ENCODE results near the gene CCDC69. TPM values are rescaled to one million over a fixed set of nuclear protein-coding genes. Genes with fewer than 3 reads are reported as not detected.
A peak's percentile ranks its signal among the peaks of the same experiment; 100 is the strongest.
"Not testable (repeated sequence)": the region's sequence is repeated elsewhere in the genome, so short reads cannot be mapped to it uniquely, and the experiment has no call there.

Gene CCDC69
- total RNA-seq, 1 experiment from 2014 or later = not detected

DNA sequence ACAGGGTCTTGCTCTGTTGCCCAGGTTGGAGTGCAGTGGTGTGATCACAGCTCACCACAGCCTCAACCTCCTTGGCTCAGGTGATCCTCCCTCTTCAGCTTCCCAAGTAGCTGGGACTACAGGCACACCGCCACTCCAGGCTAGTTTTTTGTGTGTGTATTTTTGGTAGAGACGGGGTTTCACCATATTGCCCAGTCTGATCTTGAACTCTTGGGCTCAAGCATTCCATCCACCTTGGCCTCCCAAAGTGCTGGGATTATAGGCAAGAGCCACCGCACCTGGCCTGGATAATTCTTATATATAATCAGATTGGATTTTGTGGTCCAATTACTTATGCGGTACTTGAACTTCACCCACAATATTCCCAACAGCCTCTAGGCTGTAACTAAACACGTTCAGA, 19.8 kb downstream of the CCDC69 start:
- DNase-seq (ENCODE audit: low read depth) = no peak
- in situ Hi-C loops (cut with HindIII; ENCODE audit: low pct_unique_long_range_greater_than_20kb, low sequenced_read_pairs) = no loop called here

DNA sequence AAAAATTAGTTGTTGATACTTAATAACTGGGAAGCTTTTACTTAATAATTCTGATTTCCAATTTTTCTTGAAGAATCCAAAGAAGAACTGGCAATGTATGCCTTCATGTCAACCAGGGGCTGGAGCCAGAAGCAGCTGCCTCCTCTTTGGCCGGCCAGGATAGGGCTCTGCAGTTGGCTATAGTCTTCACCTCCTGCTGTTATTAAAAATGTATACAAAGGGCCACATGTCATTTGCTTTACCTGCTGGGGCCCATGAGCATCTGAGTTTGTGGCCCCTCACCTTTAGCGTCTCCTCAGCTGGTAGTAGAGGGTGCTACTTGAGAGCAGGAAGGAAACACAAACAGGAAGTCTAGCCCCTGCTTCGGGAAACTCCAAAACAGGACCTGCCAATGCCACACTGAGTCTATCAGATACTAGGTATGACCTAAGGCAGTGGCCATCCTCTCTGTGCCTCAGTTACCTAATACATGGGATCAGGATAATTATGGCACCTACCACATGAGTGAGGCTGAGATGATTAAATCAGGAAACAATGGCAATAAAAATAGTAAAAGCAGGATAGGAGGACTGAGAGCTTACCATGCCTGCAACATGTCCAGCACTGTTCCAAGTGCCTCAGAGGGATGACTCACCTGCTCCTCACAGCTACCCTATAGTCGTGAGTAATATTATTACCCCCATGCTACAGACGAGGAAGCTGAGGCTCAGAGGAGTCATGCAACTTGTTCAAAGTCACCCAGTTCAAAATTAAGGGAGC, 21.3 kb downstream of the CCDC69 start:
- in situ Hi-C loops (cut with HindIII; ENCODE audit: low pct_unique_long_range_greater_than_20kb, low sequenced_read_pairs) = no loop called here
- DNase-seq (ENCODE audit: low read depth) = peak; percentile 6

DNA sequence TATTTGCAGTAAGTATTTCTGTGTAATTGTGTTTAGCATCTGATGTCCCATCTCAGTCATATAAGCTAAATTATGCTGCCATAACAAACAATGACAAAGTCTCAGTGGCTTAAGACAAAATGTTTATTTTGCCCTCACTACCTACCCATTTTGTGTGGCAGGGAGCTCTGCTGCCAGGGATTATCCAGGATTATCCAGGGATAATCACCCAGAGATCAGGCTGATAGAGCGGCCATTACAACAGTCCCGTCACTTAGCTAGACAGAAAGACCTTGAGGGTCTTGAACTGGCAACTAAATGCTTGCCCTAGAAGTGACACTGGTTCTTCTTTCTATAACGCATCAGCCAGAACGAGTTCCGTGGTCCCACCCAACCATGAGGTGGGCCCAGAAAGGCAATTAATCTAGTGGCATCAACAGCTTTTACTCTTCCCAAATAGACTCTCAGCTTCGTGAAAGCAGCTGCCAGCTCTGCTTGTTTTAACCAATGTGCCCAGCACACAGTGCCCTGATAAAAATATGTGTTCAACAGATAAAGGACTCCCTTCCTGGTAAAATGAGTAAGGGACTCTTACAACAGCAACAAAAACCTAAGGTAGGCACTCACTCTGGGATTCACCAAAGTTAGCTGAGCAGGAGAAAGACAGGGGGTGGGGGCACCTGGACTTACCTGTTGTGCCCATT, 22.8 kb downstream of the CCDC69 start:
- in situ Hi-C loops (cut with HindIII; ENCODE audit: low pct_unique_long_range_greater_than_20kb, low sequenced_read_pairs) = no loop called here
- DNase-seq (ENCODE audit: low read depth) = no peak

DNA sequence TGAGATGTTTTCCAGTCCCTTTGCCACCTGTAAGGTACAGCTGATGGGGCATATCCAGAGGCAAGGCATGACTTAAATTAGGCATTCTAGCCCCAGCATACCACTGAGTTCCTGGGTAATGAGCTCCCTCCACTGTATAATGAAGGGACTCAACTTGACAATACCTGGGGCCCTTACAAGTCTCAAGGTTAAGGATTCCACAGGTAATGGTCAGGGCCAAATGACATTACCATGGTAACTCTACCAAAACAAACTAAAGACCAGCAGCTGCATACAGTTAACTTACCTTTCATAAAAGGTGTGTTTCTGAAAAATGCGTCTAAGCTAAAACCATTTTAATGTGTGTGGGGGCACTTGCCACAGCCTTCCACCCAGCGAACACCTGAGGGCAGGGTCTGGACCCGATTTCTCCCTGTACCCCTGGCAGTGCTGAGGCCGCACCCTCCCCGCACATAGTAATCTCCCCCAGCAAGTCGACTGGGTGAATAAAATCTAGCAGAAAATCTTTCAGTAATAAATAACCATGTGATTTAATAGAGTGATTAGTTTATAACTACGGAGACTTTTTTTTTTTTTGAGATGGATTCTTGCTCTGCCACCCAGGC, 24.2 kb downstream of the CCDC69 start:
- DNase-seq (ENCODE audit: low read depth) = no peak
- in situ Hi-C loops (cut with HindIII; ENCODE audit: low pct_unique_long_range_greater_than_20kb, low sequenced_read_pairs) = no loop called here

DNA sequence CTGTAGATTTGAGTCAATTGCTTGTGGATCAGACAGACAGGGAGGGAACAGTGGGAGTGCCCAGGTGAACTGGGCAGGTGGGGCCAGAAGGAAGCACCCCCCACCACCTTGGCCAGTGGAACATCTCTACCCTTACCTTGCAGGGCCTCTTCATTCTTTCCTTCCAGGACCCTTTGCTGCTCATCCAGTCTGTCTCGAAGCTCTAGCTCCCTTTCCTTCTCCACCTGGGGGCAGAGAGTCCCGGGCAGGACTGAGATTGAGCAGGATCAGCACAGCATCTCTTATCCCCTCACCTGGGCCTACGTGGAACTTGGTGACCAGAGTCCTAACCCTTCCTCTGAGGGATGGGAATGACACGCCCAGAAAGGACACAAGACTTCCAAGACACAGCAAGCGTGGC, 25.0 kb downstream of the CCDC69 start:
- in situ Hi-C loops (cut with HindIII; ENCODE audit: low pct_unique_long_range_greater_than_20kb, low sequenced_read_pairs) = no loop called here
- no peak for DNase-seq (ENCODE audit: low read depth)

DNA sequence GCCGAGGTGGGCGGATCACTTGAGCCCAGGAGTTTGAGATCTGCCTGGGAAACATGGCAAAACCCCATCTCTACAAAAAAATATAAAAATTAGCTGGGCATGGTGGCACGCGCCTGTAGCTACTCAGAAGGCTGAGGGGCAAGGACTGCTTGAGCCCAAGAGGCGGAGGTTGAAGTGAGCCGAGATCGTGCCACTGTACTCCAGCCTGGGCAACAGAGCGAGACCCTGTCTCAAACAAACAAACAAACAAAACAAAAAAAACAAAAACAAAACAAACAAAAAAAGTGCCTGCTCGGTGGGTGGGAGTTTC, 26.6 kb downstream of the CCDC69 start:
- in situ Hi-C loops (cut with HindIII; ENCODE audit: low pct_unique_long_range_greater_than_20kb, low sequenced_read_pairs); DNase-seq (ENCODE audit: low read depth): not testable (repeated sequence)

DNA sequence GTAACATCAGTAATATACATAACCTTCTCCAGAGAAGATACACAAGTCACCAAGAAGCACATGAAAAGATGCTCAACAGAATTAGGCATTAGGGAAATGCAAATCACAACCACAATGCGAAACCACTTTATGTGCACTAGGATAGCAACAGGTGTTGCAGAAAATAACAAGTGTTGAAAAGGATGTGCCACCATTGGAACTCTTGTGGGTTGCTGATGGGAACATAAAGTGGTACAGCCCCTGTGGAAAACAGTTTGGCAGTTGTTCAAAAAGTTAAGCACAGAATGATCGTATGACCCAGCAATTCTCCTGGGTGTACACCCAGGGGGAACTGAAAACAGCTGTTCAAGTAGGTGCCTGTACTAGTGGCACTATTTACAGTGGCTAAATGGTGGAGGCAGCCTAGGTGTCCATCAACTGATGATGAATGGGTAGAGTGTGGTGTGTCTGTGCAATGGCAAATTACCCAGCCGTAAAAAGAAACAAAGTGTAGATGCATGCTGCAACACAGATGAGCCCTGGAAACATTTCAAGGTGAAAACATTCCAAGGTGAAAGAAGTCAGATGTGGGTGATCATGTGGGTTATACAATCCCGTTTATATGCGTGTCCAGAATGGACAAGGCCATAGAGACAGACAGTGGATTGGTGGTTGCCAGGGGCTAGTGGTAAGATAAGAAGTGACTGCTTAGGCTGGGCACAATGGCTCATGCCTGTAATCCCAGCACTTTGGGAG, 27.2 kb downstream of the CCDC69 start:
- in situ Hi-C loops (cut with HindIII; ENCODE audit: low pct_unique_long_range_greater_than_20kb, low sequenced_read_pairs) = no loop called here
- no peak for DNase-seq (ENCODE audit: low read depth)

DNA sequence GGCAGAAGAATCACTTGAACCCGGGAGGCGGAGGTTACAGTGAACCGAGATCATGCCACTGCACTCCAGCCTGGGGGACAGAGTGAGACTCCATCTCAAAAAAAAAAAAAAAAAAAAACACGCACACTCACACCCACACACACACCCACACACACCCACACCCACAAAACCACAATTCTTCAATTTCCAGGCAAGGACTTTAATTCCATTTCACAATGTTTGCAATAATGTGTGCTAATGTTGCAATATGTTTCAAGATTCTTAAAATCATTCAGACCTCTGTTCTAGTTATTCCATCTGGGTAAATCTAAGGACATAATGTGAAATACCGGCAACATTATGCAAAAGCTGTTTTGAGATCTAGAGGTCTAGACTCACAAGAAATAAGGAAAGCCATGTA, 28.3 kb downstream of the CCDC69 start:
- DNase-seq (ENCODE audit: low read depth) = no peak
- in situ Hi-C loops (cut with HindIII; ENCODE audit: low pct_unique_long_range_greater_than_20kb, low sequenced_read_pairs) = no loop called here

DNA sequence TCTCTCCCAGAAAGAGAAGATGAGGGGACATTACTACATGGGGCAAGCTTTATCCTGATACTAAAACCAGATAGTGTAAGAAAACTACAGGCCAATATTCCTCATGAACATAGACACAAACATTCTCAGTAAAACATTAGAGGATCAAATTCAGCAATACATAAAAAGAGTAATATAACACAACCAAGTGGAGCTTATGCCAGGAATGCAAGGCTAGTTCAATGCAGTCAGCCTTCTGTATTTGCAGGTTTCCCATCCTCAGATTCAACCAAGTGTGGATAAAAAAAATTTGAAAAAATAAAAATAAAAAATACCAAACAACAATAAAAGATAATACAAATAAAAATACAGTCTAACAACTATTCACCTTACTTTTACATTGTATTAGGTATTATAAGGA, 31.3 kb downstream of the CCDC69 start:
- DNase-seq (ENCODE audit: low read depth) = no peak
- in situ Hi-C loops (cut with HindIII; ENCODE audit: low pct_unique_long_range_greater_than_20kb, low sequenced_read_pairs) = no loop called here

DNA sequence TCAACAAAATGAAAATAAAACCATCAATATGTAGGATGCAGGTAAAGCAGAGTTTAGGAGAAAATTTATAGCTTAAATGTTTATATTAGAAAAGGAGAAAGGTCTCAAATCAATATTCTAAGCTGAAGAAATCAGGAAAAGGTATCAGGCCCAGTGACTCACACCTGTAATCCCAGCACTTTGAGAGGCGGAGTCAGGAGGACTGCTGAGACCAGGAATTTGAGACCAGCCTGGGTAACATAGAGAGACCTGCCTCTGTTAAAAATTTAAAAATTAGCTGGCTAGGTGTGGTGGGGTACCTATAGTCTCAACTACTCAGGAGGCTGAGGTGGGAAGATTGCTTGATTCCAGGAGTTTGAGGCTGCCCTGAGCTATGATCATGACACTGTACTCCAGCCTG, 32.2 kb downstream of the CCDC69 start:
- in situ Hi-C loops (cut with HindIII; ENCODE audit: low pct_unique_long_range_greater_than_20kb, low sequenced_read_pairs) = no loop called here
- no peak for DNase-seq (ENCODE audit: low read depth)

DNA sequence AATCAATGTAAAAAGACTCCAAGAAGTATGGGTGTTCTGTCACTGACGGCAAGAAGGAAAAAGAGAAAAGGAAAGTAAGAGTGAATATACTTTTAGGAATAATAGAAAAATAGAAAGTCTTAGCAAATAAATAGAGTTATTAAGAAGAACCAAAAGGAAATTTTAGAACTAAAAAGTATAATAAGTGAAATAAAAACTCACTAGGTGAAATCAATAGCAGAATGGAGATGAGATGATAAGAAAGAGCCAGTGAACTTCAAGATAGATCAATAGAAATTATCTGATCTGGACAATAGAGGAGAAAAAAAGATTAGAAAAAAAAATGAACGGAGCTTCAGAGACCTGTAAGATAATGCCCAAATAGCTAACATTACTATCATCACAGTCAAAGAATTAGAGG, 34.7 kb downstream of the CCDC69 start:
- no peak for DNase-seq (ENCODE audit: low read depth)
- in situ Hi-C loops (cut with HindIII; ENCODE audit: low pct_unique_long_range_greater_than_20kb, low sequenced_read_pairs) = no loop called here

DNA sequence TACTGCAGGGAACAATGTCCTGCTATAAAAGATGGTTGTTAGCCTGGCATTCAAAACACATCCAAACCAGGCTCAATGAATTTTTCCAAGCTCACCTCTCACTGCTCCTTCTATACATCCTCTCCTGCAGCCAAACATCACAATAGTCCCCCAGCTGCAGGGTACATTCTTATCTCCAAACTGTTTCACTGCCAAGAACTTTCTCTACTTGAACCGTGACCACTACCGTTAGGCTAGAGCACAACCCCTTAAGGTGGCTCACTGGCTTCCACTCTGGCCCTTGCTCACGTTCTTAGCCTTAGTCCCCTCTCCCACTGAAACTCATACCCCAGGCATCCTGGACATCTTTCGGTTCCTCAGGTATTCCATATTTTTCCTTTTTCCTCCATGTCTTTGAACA, 37.4 kb downstream of the CCDC69 start:
- in situ Hi-C loops (cut with HindIII; ENCODE audit: low pct_unique_long_range_greater_than_20kb, low sequenced_read_pairs) = no loop called here
- DNase-seq (ENCODE audit: low read depth) = no peak

DNA sequence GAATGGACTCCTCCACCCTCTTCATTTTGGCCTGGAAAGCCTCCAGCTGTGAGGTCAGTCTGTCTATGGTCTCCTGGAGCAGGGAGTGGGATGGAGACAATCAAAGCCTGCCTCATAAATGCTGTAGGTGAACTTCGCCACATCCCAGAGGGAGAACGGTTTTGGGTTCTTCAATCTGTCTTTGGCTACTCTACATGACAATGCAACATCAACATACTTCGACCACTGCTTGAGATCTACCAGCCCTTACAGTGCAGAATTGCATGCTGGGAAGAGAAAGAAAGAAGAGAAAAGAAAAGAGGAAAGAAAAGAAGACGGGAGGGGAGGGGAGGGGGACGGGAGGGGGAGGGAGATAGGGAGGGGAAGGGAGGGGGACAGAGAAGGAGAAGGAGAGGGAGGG, 37.8 kb downstream of the CCDC69 start:
- DNase-seq (ENCODE audit: low read depth) = no peak
- in situ Hi-C loops (cut with HindIII; ENCODE audit: low pct_unique_long_range_greater_than_20kb, low sequenced_read_pairs) = no loop called here

DNA sequence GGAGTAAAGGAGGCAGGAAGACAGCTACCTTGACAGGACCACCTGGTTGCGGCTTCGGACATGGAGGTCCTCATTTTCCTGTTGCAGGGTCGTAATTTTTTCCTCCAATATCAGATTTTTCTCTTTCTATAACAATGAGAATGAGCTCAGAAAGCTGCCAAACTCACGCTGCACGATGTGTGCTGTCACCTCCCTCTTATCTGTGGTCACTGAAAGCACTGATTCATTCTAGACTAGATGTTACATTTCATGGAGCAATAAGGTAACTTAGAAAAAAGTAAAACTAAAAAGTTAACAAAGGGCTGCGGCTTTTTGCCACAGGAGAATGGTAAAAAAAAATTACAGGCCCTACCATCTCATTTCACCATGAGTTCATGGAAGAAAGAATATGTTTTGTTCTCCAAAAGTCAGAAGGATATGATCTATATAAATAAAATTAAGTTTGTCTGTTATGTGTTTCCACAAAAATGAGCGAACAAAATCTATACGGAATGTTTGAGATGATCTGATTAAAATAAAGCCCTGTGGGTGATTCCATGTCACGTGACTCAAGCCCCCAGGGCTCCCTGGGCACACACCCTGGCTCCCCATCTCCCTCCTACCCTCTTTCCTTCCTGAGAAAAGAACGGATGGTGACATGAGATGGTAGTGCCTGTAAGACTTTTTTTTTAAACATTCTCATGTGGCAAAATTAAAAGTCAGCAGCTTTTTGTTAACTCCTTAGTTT, 39.4 kb downstream of the CCDC69 start:
- no peak for DNase-seq (ENCODE audit: low read depth)
- in situ Hi-C loops (cut with HindIII; ENCODE audit: low pct_unique_long_range_greater_than_20kb, low sequenced_read_pairs) = no loop called here

DNA sequence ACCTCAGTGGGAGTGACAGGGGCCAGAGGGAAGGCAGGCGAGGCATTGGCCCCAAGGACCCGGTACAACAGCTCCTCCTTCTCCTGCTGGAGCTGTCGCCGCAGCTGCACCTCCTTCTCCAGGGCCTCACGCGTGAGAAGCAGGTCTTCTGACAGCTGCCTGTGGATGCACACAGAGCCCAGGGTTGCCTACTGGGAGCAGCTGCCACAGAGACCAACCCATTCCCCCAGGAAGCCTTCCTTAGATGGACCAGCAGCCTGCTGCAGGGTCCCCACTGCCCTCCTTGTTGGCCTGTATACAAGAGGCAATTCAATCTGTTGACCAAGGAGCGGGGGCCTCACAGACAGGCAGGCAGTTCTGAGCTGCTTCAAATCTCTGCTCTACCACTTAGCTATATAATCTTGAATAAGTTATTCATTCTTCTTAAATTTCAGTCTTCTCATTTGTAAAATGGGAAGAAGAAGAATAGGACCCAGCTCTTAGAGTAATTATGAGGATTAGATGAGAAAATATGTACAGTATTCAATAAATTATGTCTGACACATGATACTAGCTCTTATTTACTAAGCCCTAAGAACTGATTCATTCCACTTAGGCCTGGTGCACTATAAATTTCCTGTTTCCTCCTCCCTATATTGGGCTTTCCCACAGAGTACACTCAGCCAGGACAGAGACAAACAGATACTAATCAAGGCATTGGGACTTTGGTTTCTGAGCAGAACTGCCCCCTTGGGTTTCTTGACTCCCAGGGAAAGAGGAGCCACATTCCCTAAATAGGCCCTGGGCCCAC, 40.2 kb downstream of the CCDC69 start:
- in situ Hi-C loops (cut with HindIII; ENCODE audit: low pct_unique_long_range_greater_than_20kb, low sequenced_read_pairs) = no loop called here
- no peak for DNase-seq (ENCODE audit: low read depth)

DNA sequence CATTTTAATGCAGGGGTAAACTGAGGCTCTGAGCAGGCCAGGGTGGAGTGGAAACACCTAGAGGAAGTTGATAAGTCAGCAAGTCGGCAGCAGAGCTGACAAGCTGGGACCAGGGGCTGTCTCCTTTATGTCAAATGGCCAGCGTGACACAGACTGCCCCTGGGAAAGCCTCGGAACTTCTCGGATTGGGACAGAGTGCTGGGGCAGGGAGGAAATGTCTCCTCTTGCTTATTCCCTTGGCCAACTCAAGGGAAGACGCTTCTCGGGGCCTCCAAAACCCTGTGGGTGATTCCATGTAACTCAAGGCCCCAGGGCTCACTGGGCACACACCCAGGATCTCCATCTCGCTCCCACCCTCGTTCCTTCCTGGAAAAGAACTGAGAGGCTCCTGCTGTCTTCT, 40.9 kb downstream of the CCDC69 start:
- DNase-seq (ENCODE audit: low read depth) = no peak
- in situ Hi-C loops (cut with HindIII; ENCODE audit: low pct_unique_long_range_greater_than_20kb, low sequenced_read_pairs) = no loop called here

DNA sequence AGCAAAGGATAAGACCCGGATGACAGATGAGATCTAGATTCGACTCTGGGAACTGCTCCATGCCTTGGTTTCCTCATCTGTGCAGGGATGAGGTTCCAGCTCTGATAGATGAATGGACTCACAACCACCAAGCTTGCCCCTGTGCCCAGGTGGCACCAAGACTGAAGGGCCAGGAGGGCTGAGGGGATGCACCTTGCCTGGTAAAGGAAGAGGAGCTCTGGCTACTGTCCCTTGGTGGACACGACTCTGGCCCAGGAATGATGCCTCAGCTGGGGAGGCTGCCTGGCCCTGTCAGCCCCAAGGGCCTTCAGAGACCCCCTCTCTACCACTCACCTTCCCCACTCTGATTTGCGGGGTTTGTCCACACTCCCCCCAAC, 41.4 kb downstream of the CCDC69 start:
- no peak for DNase-seq (ENCODE audit: low read depth)
- in situ Hi-C loops (cut with HindIII; ENCODE audit: low pct_unique_long_range_greater_than_20kb, low sequenced_read_pairs) = no loop called here

All from Caki2 (cell line).